CD4-positive, alpha-beta T cell treated with Interleukin-10 for 1 hour (primary cell): ENCODE measurements around the gene RELA.
A peak's percentile ranks its signal among the peaks of the same experiment; 100 is the strongest.

ENCODE experiments used
- DNase-seq: peaks from one replicate; pipeline ENCODE4 v3.0.0-alpha.2; 2020

Gene RELA

DNA sequence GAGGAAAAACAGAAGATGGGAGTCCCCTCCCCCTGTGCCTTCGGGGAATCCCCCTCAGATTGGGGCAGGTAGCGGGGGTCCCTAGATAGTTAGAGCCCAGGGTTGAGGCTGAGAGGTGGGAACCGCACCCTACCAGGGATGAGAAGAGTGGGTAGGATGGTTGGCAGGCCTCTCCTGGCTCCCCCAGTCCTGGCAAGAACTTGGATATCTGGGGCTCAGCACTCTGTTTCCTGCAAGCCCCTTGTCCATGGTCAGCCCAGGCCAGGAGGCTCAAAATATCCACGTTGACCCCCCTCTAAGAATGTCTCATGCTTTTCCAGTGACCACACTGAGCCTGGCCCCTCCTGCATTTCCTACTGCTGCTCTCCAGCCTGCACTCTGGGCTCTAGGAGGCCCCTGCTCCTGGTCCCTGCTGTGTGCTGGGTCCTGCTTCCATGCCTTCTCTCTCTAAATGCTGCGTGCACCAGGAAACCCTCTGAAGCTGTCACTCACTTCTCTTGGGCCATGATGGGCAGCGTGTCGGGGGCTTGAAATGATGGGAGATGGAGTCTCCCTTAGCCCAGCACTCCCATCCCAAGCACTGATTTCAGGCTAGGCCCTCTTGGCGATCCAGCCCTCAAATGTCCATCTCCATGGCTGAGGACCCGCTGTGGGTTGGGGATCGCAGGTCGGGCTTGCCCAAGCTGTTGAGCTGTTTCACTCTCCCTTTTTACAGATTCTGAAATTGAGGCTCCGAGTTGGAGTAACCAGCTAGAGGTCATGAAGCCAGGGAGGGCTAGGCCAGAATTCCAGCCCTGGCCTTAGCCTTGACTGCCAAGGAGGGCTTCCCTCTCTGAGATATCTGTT lies 50.7 kb downstream of the RELA start:
- DNase-seq = no peak

DNA sequence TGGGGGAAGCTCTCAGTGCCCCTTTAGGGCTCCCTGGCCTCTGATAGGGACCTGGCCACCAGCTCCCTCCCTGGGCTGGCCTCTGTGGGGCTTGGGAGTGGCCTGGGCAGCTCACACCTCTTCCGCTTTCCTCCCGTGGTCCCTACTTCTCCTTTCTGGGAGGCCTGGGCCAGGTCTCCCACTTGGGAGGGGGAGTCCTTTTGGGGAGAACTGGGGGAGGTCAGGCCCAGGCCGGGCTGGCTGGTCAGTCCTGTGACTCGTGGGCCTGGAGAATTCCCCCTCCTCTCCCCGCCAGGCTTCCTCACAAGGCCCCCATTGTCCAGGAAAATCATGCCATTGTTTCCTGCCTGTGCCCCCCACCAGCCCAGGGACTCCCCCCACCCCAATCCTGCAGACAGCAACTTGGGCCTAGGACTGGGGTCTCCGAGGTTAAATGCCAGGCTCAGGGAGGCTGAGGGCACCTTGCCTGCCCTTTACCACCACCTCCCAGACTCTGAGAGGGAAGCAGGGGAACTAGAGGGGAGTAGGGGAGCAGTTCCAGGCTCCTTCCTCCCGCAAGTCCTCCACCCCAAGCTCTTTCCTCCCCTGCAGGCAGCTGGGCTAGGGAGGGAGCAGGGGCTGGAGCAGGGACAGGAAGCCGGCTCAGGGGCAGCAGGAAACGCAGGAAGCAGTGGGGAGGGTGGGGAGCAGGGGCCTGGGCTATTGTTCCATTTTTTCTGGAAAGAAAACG lies 51.5 kb downstream of the RELA start:
- DNase-seq = peak; percentile 19

DNA sequence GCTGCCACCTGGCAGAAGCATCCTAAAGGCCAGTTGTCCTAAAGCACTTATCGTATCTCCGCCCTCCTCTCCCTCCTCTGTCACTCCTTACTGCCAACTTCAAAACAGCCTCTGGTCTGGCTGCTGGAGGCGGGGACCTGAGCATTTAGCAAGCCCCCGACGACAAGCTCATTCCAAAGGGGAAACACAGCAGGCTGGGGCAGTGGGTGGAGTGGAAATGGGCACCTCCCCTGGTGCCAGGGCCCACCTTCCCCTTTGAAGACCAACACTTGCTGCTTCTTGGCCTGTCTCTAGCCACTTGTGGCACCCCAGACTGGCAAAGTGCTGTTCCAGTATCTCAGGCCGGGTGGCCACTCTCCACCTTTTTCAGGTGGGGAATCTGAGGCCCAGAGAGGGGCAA lies 52.3 kb downstream of the RELA start:
- DNase-seq = no peak

DNA sequence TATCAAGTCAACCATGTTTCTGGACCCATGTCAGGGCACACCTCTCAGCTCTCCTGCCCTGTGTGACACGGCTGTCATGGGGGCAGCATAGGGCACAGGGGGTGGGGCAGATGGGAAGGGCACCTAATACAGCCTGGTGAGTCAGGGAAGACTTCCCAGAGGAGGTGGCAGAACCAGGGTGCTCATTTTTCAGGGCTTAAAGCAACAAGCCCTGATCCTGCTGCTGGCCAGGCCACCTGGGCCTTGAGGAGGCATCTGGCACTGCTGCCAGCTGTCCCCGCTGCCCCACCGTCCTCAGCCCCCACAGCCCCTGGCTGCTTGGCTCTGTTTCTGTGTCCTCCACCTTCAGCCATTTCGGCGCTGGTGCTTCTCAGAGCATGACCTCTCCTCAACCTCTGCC lies 53.1 kb downstream of the RELA start:
- DNase-seq = no peak

DNA sequence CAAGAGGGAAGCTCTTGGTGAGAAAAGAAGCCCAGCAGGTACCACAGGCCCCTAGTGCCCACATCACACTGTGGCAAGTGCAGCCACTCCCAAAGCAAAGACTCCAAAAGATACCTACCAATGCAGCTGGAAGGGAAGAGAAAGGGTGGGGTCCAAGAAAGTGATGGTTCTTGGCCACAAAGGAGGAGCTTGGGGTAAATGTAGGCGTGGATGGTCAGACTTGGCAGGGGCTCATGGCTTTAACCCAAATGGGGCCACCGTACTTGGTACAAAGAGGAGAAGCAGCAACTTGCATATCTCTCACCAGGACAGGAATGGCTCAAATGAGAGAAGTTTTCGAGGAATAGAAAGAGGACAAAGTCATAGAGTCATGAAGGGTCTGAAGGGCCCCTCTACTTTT lies 53.5 kb downstream of the RELA start:
- DNase-seq = no peak

DNA sequence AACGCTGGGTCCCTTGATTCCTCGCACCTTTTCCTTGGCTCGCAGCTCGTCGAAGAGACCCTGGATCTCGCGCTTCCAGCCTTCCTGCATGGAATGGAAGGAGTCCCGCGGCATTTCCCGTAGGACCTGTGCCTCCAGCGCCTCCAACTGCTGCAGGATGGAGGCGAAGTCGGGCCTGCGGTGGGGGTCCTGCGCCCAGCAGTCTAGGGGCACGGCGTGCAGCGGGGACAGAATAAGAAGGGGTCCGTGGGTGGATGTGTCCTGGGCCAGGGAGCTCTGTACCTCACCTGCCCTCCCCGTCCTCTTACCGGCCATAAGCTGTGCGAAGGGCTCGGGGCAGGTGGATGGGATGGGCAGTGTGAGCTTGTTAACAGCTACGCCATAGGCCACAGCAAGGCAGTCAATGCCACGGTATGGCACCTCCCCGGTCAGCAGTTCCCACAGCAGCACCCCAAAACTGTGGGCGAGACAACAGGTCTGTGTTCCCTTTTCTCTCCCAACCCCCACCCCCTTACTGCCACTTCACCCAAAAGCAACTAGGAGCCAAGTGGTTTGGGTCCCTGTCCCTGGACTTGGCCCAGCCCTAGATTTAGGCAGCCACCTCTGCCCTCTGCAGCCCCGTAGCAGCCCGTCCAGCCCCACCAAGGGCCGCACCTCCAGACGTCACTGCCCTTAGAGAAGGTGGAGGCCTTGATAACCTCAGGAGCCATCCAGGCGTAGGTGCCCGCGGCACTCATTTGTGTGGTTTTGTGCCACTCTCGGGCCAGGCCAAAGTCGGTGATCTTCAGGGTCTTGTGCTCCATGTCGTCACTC lies 54.9 kb downstream of the RELA start:
- no peak for DNase-seq

DNA sequence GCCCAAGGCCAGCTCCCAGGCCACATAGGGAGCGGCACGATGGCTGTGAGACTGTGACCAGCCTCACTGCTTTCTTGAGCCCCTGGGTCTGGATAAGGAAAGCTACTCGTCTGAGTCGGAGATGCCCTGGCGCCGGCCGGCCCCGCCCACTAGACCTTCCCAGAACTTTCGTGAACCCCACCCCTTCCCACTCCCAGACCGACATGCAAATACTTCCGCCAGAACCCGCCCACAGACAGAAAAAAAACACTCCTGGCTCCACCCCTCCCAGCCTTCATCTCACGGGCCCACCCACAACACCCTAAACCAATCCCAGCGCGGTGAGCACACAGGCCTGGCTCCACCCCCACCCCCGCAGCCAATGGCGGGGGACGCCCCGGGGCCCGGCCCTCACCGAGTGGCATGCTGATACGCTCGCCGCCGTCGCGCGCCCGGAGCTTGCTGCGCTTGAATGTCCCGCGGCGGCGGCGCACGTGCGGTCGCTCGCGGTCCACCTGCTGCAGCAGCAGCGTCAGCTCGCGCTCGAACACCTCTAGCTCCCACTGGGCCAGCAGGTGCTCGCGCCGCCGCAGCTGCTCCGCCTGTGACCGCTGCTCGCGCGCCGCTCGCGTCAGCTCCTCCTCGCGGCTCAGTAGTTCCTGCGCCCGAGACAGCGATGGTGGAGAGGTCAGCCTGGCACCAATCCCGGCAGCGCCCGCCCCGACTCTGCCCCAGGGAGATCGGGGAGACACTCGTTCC lies 55.7 kb downstream of the RELA start:
- peak; percentile 19 for DNase-seq

DNA sequence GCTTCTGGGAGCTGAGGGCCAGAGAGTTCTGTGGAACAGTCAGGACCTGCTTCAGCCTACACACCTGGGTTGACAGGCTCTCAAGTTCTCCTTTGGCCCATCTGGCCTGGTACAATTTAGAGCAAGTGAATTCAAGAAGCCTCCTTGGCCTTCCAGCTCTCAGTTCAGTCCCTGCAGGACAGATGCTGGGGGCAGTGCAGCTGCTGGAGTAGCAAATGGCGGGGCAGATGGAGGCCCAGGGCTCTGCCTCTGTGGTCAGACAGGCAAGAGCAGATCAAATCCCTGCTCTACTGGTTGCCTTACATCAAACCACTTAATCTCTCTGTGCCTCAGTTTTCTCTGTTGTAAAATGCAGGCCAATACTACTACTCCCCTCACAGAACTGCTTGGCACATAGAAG lies 58.5 kb downstream of the RELA start:
- no peak for DNase-seq
